ENCODE results near the gene HSPB8.

The HSPB8 gene

DNA sequence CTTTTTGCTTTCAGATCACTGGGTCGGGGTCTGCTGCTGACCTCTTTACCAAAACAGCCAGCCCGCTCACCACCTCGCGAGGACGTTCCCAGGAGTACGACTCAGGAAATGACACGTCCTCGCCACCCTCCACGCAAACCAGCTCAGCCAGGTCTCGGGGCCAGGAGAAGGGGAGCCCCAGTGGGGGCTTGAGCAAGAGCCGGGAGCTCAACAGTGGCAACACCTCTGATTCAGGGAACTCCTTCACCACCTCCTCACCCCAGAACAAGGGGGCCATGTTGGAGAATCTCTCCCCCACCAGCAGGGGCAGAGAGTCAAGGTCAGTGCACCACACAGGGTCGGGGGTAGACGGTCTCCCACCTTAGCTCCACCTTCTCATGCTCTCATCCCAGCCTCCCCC, 33.4 kb upstream of the HSPB8 start:
- no peak overlapping the region for H3K4me3 ChIP-seq (ENCODE audit: low read depth in 1 of 2, low read length in 2 of 2)
- H3K36me3 ChIP-seq (ENCODE audit: insufficient read depth, low read length) = no peaks in the 10 kb centered on the region
- ATAC-seq (ENCODE audit: insufficient read depth, low read depth) (no peak), DNase-seq (no peak)
- H3K79me2 ChIP-seq (ENCODE audit: insufficient read depth, low read length) = no peaks in the 10 kb centered on the region
- H2AFZ ChIP-seq (ENCODE audit: low read depth, low read length) = no peak overlapping the region
- TF ChIP-seq, protein P1, sequence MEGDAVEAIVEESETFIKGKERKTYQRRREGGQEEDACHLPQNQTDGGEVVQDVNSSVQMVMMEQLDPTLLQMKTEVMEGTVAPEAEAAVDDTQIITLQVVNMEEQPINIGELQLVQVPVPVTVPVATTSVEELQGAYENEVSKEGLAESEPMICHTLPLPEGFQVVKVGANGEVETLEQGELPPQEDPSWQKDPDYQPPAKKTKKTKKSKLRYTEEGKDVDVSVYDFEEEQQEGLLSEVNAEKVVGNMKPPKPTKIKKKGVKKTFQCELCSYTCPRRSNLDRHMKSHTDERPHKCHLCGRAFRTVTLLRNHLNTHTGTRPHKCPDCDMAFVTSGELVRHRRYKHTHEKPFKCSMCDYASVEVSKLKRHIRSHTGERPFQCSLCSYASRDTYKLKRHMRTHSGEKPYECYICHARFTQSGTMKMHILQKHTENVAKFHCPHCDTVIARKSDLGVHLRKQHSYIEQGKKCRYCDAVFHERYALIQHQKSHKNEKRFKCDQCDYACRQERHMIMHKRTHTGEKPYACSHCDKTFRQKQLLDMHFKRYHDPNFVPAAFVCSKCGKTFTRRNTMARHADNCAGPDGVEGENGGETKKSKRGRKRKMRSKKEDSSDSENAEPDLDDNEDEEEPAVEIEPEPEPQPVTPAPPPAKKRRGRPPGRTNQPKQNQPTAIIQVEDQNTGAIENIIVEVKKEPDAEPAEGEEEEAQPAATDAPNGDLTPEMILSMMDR (IDR thresholded peaks at IDR 0.05; ENCODE audit: borderline replicate concordance, extremely low read depth, low read length, poor library complexity, severe bottlenecking) = no peak
- no peak for TF ChIP-seq EZH2 (IDR thresholded peaks at IDR 0.05; ENCODE audit: borderline replicate concordance, low read depth, low read length, severe bottlenecking)
- peaks cover 9% of the 10 kb centered on the region for H3K27me3 ChIP-seq (ENCODE audit: insufficient read depth, low read length, poor library complexity)
- H4K20me1 ChIP-seq (ENCODE audit: insufficient read depth, low read length) = no peaks in the 10 kb centered on the region
- no peaks in the 10 kb centered on the region for H3K9me3 ChIP-seq (ENCODE audit: insufficient read depth, low read length, severe bottlenecking)
- no peak overlapping the region for H3K9ac ChIP-seq (ENCODE audit: low read depth, low read length)
- H3K27ac ChIP-seq (ENCODE audit: low read length) = no peak overlapping the region
- H3K4me1 ChIP-seq (ENCODE audit: insufficient read depth, low read length) = no peaks in the 10 kb centered on the region
- H3K4me2 ChIP-seq (ENCODE audit: insufficient read depth, low read length) = no peak overlapping the region

DNA sequence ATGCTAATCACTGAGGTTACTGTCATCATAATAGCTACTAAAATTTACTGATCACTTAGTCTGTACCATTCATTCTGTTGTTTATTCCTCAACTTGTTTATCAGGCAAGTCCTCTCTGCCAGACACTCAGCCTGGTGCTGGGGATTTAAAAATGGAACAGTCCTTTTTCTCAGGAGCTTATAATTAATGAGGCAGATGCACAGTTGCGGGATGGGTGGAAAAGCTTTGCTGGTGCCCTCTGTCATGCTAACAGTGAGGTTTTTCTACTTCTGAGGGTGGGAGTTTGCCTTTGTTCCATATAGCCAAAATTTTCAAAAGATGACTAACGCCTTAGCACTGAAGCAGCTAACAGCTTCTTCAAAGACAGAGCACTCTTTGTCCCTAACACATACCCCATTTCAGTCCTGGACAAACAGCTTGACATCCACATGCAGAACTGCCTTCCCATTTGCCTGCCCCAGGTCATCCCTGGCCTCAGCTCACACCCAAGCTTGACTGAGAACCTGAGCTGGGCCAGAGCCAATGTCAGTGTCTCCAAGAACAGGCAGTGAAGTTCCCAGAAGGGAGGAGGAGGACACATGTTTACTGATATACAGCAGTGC, 30.8 kb upstream of the HSPB8 start:
- H3K9ac ChIP-seq (ENCODE audit: low read depth, low read length) = no peak overlapping the region
- no peak overlapping the region for H3K4me2 ChIP-seq (ENCODE audit: insufficient read depth, low read length)
- peaks cover 9% of the 10 kb centered on the region for H3K27me3 ChIP-seq (ENCODE audit: insufficient read depth, low read length, poor library complexity)
- no peaks in the 10 kb centered on the region for H3K36me3 ChIP-seq (ENCODE audit: insufficient read depth, low read length)
- H4K20me1 ChIP-seq (ENCODE audit: insufficient read depth, low read length) = no peaks in the 10 kb centered on the region
- DNase-seq = no peak
- TF ChIP-seq, protein P1 (IDR thresholded peaks at IDR 0.05; ENCODE audit: borderline replicate concordance, extremely low read depth, low read length, poor library complexity, severe bottlenecking) = no peak
- no peak for TF ChIP-seq EZH2 (IDR thresholded peaks at IDR 0.05; ENCODE audit: borderline replicate concordance, low read depth, low read length, severe bottlenecking)
- no peaks in the 10 kb centered on the region for H3K9me3 ChIP-seq (ENCODE audit: insufficient read depth, low read length, severe bottlenecking)
- H3K4me1 ChIP-seq (ENCODE audit: insufficient read depth, low read length) = no peaks in the 10 kb centered on the region
- ATAC-seq (ENCODE audit: insufficient read depth, low read depth) = no peak
- no peak overlapping the region for H3K4me3 ChIP-seq (ENCODE audit: low read depth in 1 of 2, low read length in 2 of 2)
- no peak overlapping the region for H3K27ac ChIP-seq (ENCODE audit: low read length)
- H3K79me2 ChIP-seq (ENCODE audit: insufficient read depth, low read length) = no peaks in the 10 kb centered on the region
- H2AFZ ChIP-seq (ENCODE audit: low read depth, low read length) = no peak overlapping the region

DNA sequence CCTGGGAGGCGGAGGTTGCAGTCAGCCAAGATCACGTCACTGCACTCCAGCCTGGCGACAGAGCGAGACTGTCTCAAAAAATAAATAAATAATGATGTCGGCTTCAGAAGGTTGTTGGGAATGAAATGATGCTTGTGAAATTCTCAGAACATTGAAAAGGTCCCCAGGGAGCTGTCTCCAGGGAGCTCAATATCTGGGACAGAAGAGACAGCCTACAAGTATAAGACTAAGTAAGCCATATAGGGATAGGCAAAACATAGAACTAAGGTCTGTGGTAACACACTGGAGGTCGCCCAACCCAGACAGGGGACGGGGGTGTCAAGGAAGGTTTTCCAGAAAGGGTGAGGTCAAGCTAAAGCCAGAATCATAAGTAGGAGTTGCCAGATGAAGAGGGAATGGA, 29.5 kb upstream of the HSPB8 start:
- no peak for TF ChIP-seq EZH2 (IDR thresholded peaks at IDR 0.05; ENCODE audit: borderline replicate concordance, low read depth, low read length, severe bottlenecking)
- Histone ChIP-seq H2AFZ (ENCODE audit: low read depth, low read length) (no peak overlapping the region), H4K20me1 (ENCODE audit: insufficient read depth, low read length) (no peaks in the 10 kb centered on the region), H3K27ac (ENCODE audit: low read length) (no peak overlapping the region), H3K79me2 (ENCODE audit: insufficient read depth, low read length) (no peaks in the 10 kb centered on the region), H3K9ac (ENCODE audit: low read depth, low read length) (no peak overlapping the region), H3K9me3 (ENCODE audit: insufficient read depth, low read length, severe bottlenecking) (no peaks in the 10 kb centered on the region), H3K4me2 (ENCODE audit: insufficient read depth, low read length) (no peak overlapping the region), H3K27me3 (ENCODE audit: insufficient read depth, low read length, poor library complexity) (peaks cover 3% of the 10 kb centered on the region), H3K4me3 (ENCODE audit: low read depth in 1 of 2, low read length in 2 of 2) (no peak overlapping the region), H3K4me1 (ENCODE audit: insufficient read depth, low read length) (no peaks in the 10 kb centered on the region), H3K36me3 (ENCODE audit: insufficient read depth, low read length) (no peaks in the 10 kb centered on the region)
- no peak for ATAC-seq (ENCODE audit: insufficient read depth, low read depth)
- no peak for DNase-seq

- H3K27me3 ChIP-seq (ENCODE audit: insufficient read depth, low read length, poor library complexity) = peaks cover 2% of the 10 kb centered on the region
- H4K20me1 ChIP-seq (ENCODE audit: insufficient read depth, low read length) = no peaks in the 10 kb centered on the region
- H3K27ac ChIP-seq (ENCODE audit: low read length) = no peak overlapping the region
- TF ChIP-seq, protein P1 (IDR thresholded peaks at IDR 0.05; ENCODE audit: borderline replicate concordance, extremely low read depth, low read length, poor library complexity, severe bottlenecking) = no peak
- no peak for TF ChIP-seq EZH2 (IDR thresholded peaks at IDR 0.05; ENCODE audit: borderline replicate concordance, low read depth, low read length, severe bottlenecking)
- H3K36me3 ChIP-seq (ENCODE audit: insufficient read depth, low read length) = no peaks in the 10 kb centered on the region
- H2AFZ ChIP-seq (ENCODE audit: low read depth, low read length) = no peak overlapping the region
- no peaks in the 10 kb centered on the region for H3K4me1 ChIP-seq (ENCODE audit: insufficient read depth, low read length)
- H3K9ac ChIP-seq (ENCODE audit: low read depth, low read length) = no peak overlapping the region
- no peak overlapping the region for H3K4me2 ChIP-seq (ENCODE audit: insufficient read depth, low read length)
- DNase-seq = no peak
- no peak for ATAC-seq (ENCODE audit: insufficient read depth, low read depth)
- no peaks in the 10 kb centered on the region for H3K9me3 ChIP-seq (ENCODE audit: insufficient read depth, low read length, severe bottlenecking)
- H3K4me3 ChIP-seq (ENCODE audit: low read depth in 1 of 2, low read length in 2 of 2) = no peak overlapping the region
- H3K79me2 ChIP-seq (ENCODE audit: insufficient read depth, low read length) = no peaks in the 10 kb centered on the region
Measured at GRCh38 chr12:119151445-119152026, 27.2 kb upstream of the HSPB8 start.

Data from DND-41 (cell line).